Pulmonary artery endothelial cell (primary cell): ENCODE data around the gene RPRML. TPM values are rescaled to one million over a fixed set of nuclear protein-coding genes. Genes with fewer than 3 reads are reported as not detected.
"Not testable (repeated sequence)": the region's sequence is repeated elsewhere in the genome, so short reads cannot be mapped to it uniquely, and the experiment has no call there.

Experiments
- DNase-seq: peaks from one replicate; pipeline ENCODE4 v3.0.0-alpha.2; 2011; ENCODE audit warnings: low read depth, low spot score
- total RNA-seq: library from RNA; depleted of rRNA; stranded (reverse); fragments of >200 nt; gene quantifications from 2 replicates; pipeline ENCODE4 v1.2.3, GENCODE V29; 2014

The RPRML gene
- total RNA-seq, 1 donor from 2014 or later: 0.07 TPM

- no peak for DNase-seq
These were observed 2.3 kb downstream of the RPRML start for GRCh38 chr17:46976626-46977270.

- DNase-seq: no peak
These were observed 3.8 kb downstream of the RPRML start for GRCh38 chr17:46975287-46975686.

GRCh38 chr17:46974086-46974485 is 5.0 kb downstream of the RPRML start:
- no peak for DNase-seq

GRCh38 chr17:46972346-46972745 is 6.7 kb downstream of the RPRML start:
- DNase-seq: no peak

- no peak for DNase-seq
These were observed 7.3 kb downstream of the RPRML start for GRCh38 chr17:46971647-46972300.

- no peak for DNase-seq
These were observed 10.2 kb downstream of the RPRML start for GRCh38 chr17:46968896-46969295.

- DNase-seq: no peak
These were observed 10.7 kb downstream of the RPRML start for GRCh38 chr17:46968224-46968834.

- no peak for DNase-seq
These were observed 14.5 kb downstream of the RPRML start for GRCh38 chr17:46964315-46965265.

GRCh38 chr17:46963571-46963970 is 15.5 kb downstream of the RPRML start:
- DNase-seq: no peak

GRCh38 chr17:46962374-46962790 is 16.7 kb downstream of the RPRML start:
- peak; percentile 24 for DNase-seq

GRCh38 chr17:46960152-46960551 is 18.9 kb downstream of the RPRML start:
- DNase-seq: no peak

- DNase-seq: no peak
These were observed 20.9 kb downstream of the RPRML start for GRCh38 chr17:46958041-46958591.

GRCh38 chr17:46953191-46953590 is 25.9 kb downstream of the RPRML start:
- DNase-seq: not testable (repeated sequence)

GRCh38 chr17:46952115-46952514 is 26.9 kb downstream of the RPRML start:
- no peak for DNase-seq

GRCh38 chr17:46951706-46952105 is 27.3 kb downstream of the RPRML start:
- no peak for DNase-seq

GRCh38 chr17:46950997-46951621 is 27.9 kb downstream of the RPRML start:
- DNase-seq: no peak

- DNase-seq: no peak
These were observed 28.6 kb downstream of the RPRML start for GRCh38 chr17:46950342-46950996.

- no peak for DNase-seq
These were observed 29.5 kb downstream of the RPRML start for GRCh38 chr17:46949291-46950174.

GRCh38 chr17:46948544-46948943 is 30.5 kb downstream of the RPRML start:
- no peak for DNase-seq
